Measurements from ENCODE around the gene THSD4. TPM values are rescaled to one million over a fixed set of nuclear protein-coding genes. Genes with fewer than 3 reads are reported as not detected.

The THSD4 gene
- total RNA-seq, 2 experiments from 2014 or later: 0.08 TPM; not detected in 1

DNA sequence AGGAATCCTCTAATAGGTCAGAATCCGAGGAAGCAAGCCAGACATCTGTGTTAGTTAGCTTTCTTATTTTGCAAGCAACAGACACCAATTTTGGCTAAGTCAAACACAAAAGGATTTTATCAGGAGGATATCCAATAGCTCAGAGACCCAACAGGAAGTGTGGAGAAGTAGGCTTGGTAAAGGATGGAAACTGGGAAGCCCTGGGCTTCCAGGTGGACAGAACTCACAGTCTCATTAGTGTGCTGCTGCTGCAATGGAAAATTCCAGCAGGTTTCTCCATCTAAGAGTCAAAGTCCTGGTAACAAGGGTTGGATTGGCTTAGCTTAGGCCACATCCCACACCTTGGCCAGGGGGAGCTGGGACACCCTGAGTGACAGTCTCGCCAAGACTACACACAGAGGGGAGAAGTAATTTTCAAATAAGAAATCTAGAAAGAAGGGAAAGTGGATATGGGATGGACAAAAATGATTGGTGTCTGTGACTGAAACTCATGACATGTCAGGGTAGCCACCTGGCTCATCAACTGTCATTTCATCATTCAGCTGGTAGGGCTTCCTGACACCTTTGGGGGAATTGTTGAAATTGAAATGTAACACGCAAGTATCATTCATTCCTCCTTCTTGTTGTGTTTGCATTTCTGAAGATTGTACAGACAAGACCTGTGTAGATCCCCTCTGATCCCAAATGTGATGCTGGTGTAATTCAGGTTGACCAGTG, 158.6 kb downstream of the THSD4 start:
- Mint-ChIP-seq H3K4me1 (no peaks in the 10 kb centered on the region), H3K36me3 (ENCODE audit: low read depth) (no peaks in the 10 kb centered on the region), H3K27me3 (peaks cover 2% of the 10 kb centered on the region), H3K27ac (no peak overlapping the region), H3K9me3 (no peaks in the 10 kb centered on the region), H3K4me3 (no peak overlapping the region)
- ChIA-PET POLR2A (no interaction called here), CTCF (no interaction called here)
- no peak for DNase-seq

DNA sequence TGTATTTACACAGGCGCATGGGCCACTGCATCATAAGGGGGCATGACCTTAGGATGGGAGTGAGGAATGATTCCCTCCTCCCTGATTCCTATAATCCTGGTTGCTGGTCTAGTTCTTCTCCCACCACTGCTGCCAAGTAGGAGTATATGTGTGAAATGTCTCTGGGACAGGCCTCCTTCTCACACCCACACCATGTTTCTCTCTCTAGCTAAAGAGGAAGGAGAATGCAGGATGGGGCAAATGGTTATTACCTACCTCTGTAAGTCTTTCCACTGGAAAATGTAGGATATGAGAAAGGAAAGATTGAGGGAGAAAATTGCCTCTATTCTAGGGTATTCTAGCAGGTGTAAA, 159.2 kb downstream of the THSD4 start:
- ChIA-PET CTCF (no interaction called here), POLR2A (no interaction called here)
- Mint-ChIP-seq H3K27ac (no peak overlapping the region), H3K9me3 (no peaks in the 10 kb centered on the region), H3K27me3 (peaks cover 4% of the 10 kb centered on the region), H3K4me1 (no peaks in the 10 kb centered on the region), H3K4me3 (no peak overlapping the region), H3K36me3 (ENCODE audit: low read depth) (no peaks in the 10 kb centered on the region)
- DNase-seq: no peak

DNA sequence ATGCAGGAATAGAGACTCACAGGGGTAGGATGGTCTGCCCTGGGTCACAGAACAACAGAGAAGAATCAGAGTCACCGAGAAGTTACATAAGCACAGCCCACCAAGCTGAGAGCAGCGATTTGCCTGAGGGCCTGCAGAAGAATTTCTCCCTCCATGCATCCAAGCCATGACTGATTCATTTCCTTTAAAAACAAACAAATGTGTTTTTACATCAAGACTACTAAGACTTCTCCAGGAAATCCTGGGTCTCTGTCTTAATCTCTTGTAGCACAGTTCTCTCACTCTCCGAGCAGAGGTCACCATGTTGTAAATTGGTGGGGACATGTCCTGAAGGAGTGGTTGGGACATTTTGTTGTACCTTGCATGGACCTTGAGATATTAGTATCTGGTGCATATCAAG, 159.8 kb downstream of the THSD4 start:
- H3K4me3 Mint-ChIP-seq: no peak overlapping the region
- no peaks in the 10 kb centered on the region for H3K36me3 Mint-ChIP-seq (ENCODE audit: low read depth)
- peaks cover 6% of the 10 kb centered on the region for H3K27me3 Mint-ChIP-seq
- H3K9me3 Mint-ChIP-seq: no peaks in the 10 kb centered on the region
- POLR2A ChIA-PET: no interaction called here
- CTCF ChIA-PET: no interaction called here
- DNase-seq: no peak
- no peaks in the 10 kb centered on the region for H3K4me1 Mint-ChIP-seq
- H3K27ac Mint-ChIP-seq: no peak overlapping the region

- Mint-ChIP-seq H3K4me3 (no peak overlapping the region), H3K27me3 (peaks cover 6% of the 10 kb centered on the region), H3K36me3 (ENCODE audit: low read depth) (no peaks in the 10 kb centered on the region), H3K4me1 (no peaks in the 10 kb centered on the region), H3K27ac (no peak overlapping the region), H3K9me3 (no peaks in the 10 kb centered on the region)
- DNase-seq: no peak
- ChIA-PET POLR2A (no interaction called here), CTCF (no interaction called here)
Measured at GRCh38 chr15:71275566-71276335, 160.5 kb downstream of the THSD4 start.

- no peak for DNase-seq
- Mint-ChIP-seq H3K27ac (no peak overlapping the region), H3K4me1 (no peaks in the 10 kb centered on the region), H3K36me3 (ENCODE audit: low read depth) (no peaks in the 10 kb centered on the region), H3K9me3 (no peaks in the 10 kb centered on the region), H3K4me3 (no peak overlapping the region), H3K27me3 (peaks cover 6% of the 10 kb centered on the region)
- ChIA-PET POLR2A (no interaction called here), CTCF (no interaction called here)
Measured at GRCh38 chr15:71276336-71276665, 161.0 kb downstream of the THSD4 start.

GRCh38 chr15:71278989-71279756, 163.9 kb downstream of the THSD4 start:
- Mint-ChIP-seq H3K9me3 (no peaks in the 10 kb centered on the region), H3K27ac (no peak overlapping the region), H3K27me3 (peaks cover 6% of the 10 kb centered on the region), H3K36me3 (ENCODE audit: low read depth) (no peaks in the 10 kb centered on the region), H3K4me1 (no peaks in the 10 kb centered on the region), H3K4me3 (no peak overlapping the region)
- CTCF ChIA-PET: no interaction called here
- DNase-seq: no peak
- POLR2A ChIA-PET: no interaction called here

GRCh38 chr15:71279757-71280141, 164.5 kb downstream of the THSD4 start:
- H3K4me1 Mint-ChIP-seq: no peaks in the 10 kb centered on the region
- POLR2A ChIA-PET: no interaction called here

DNA sequence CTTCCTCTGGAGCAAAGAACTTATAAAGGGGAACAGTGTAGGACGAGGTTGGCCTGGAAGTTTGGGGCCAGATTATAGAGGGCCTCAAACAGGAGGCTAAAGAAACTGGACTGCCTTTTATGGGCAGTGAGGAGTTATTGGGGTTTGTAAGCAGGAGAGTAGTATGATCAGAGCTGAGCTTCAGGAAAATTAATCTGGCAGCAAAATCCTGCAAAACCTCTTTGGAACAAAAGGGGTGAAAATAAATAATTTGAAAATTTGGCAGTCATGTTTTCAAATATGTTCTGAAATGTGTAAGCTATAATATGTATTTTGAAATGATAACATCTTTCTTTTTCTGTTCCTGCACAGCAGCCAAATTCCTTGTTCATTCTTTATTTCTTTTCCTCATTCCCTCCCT, 164.9 kb downstream of the THSD4 start:
- no peaks in the 10 kb centered on the region for H3K9me3 Mint-ChIP-seq
- H3K27ac Mint-ChIP-seq: no peak overlapping the region
- H3K4me3 Mint-ChIP-seq: no peak overlapping the region
- no peaks in the 10 kb centered on the region for H3K4me1 Mint-ChIP-seq
- DNase-seq: no peak
- POLR2A ChIA-PET: no interaction called here
- CTCF ChIA-PET: no interaction called here
- H3K36me3 Mint-ChIP-seq (ENCODE audit: low read depth): no peaks in the 10 kb centered on the region
- peaks cover 6% of the 10 kb centered on the region for H3K27me3 Mint-ChIP-seq

More at GRCh38 chr15:71279757-71280141, 164.5 kb downstream of the THSD4 start:
- Mint-ChIP-seq H3K36me3 (ENCODE audit: low read depth) (no peaks in the 10 kb centered on the region), H3K27me3 (peaks cover 6% of the 10 kb centered on the region), H3K4me3 (no peak overlapping the region), H3K27ac (no peak overlapping the region), H3K9me3 (no peaks in the 10 kb centered on the region)
- DNase-seq: no peak
- CTCF ChIA-PET: no interaction called here

DNA sequence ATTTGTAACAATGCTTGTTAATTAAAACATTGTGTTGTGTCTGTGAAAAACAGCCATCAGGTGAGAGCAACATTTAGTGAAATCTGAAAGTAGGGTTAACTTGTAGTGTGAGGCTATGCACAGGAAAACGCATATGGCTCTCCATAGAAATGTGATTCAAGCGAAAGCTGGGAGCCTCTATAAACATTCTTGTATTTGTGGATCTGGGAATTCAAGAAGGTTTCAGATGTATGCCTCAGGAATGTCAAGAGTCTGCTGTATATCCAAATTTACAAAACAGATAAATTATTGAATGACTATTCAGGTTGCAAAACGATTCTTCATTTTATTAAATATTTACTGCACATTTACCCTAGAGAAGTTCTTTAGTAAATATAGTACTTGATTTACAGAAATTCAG, 166.0 kb downstream of the THSD4 start:
- H3K36me3 Mint-ChIP-seq (ENCODE audit: low read depth): no peaks in the 10 kb centered on the region
- H3K4me3 Mint-ChIP-seq: no peak overlapping the region
- CTCF ChIA-PET: no interaction called here
- POLR2A ChIA-PET: no interaction called here
- no peaks in the 10 kb centered on the region for H3K4me1 Mint-ChIP-seq
- no peaks in the 10 kb centered on the region for H3K9me3 Mint-ChIP-seq
- H3K27me3 Mint-ChIP-seq: peaks cover 6% of the 10 kb centered on the region
- no peak for DNase-seq
- H3K27ac Mint-ChIP-seq: no peak overlapping the region

GRCh38 chr15:71282076-71282475, 166.8 kb downstream of the THSD4 start:
- Mint-ChIP-seq H3K36me3 (ENCODE audit: low read depth) (no peaks in the 10 kb centered on the region), H3K4me1 (no peaks in the 10 kb centered on the region), H3K27ac (no peak overlapping the region), H3K9me3 (no peaks in the 10 kb centered on the region), H3K27me3 (peaks cover 4% of the 10 kb centered on the region), H3K4me3 (no peak overlapping the region)
- ChIA-PET CTCF (no interaction called here), POLR2A (no interaction called here)
- DNase-seq: no peak

DNA sequence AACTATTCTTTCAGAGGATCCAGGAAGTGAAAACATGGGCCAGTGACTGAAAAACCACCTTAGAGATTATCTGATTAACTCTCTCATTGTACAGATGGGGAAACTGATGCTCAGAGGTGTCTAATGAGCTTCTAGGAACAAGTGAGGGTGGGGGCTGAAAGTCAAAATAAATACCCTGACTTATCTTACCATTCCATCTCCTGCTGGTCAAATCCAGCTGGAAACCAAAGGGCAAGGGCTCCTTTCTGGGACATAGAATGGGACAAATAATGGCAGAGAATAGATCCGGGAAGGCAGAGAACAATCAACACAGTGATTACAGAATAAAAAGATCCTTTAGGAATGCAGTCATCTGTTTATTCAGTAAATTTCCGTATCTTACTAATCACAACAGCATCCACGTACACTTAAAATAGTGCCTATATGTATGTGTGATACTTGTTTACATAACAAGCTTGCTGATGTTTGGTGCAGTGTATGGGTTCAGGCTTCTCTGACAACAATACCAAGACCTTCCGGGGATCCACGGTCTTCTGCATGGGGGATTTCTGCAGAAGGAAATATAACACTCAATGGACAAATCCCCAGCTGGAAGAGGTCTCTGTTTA, 173.2 kb downstream of the THSD4 start:
- ChIA-PET POLR2A (interaction anchor here (1.0 kb wide), 1 partner anchor 145 kb away, joined by 3 read pairs; no protein-coding TSS in a partner anchor), CTCF (no interaction called here)
- Mint-ChIP-seq H3K4me1 (peaks cover 14% of the 10 kb centered on the region), H3K4me3 (no peak overlapping the region), H3K36me3 (ENCODE audit: low read depth) (no peaks in the 10 kb centered on the region), H3K27ac (no peak overlapping the region), H3K9me3 (no peaks in the 10 kb centered on the region), H3K27me3 (peaks cover 3% of the 10 kb centered on the region)
- DNase-seq: no peak

DNA sequence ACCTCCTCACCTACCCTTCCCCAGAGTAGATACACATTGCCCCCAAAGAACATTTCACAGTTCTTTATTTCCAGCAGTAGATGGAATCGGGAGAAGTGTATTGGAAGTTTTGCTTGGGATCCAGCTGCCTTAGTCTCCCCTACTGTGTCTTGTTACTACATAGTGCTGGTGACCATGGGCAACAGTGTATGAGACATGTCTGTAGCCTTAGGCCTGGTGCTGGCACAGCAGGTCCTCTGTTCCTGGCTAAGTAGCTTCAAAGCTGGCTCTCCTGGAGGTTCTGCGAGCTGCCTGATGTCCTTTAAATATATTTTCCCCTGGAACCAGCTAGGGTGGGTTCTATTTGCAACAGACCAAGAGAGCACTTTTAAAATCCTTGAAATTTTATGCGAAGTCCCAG, 174.7 kb downstream of the THSD4 start:
- Mint-ChIP-seq H3K27ac (no peak overlapping the region), H3K27me3 (peaks cover 3% of the 10 kb centered on the region), H3K4me3 (no peak overlapping the region), H3K4me1 (peaks cover 15% of the 10 kb centered on the region), H3K36me3 (ENCODE audit: low read depth) (no peaks in the 10 kb centered on the region), H3K9me3 (no peaks in the 10 kb centered on the region)
- ChIA-PET CTCF (no interaction called here), POLR2A (no interaction called here)
- no peak for DNase-seq

DNA sequence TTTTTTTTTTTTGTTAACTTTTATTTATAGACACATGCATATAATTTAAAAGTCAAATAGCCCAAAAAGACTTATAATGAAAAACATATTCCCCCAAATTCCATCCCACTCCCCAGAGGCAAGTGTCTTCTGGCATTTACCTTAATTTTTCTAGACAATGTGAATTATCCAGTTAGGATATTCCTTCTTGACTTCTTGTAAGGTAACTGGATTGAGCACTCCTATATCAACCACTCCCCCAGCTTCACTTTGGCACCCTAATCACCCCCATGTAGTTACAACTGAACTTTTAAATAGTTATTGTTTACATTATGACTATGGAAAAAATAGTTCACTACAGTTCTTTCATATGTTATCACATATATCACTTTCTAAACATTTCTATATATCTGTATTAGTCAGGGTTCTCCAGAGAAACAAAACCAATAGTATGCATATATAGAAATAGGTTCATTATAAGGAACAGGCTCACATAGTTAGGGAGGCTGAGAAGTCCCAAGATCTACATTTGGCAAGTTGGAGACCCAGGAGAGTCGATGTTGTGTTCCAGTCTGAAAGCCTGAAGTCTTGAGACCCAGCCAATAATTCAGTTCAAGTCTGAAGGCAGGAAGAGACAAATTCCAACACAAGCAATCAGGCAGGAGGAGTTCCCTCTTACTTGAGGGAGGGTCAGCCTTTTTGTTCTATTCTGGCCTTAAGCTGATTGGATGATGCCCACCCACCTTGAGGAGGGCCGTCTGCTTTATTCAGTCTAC, 175.8 kb downstream of the THSD4 start:
- Mint-ChIP-seq H3K27me3 (peaks cover 3% of the 10 kb centered on the region), H3K36me3 (ENCODE audit: low read depth) (no peaks in the 10 kb centered on the region), H3K4me3 (no peak overlapping the region), H3K27ac (no peak overlapping the region), H3K9me3 (no peaks in the 10 kb centered on the region), H3K4me1 (peaks cover 22% of the 10 kb centered on the region)
- ChIA-PET POLR2A (no interaction called here), CTCF (no interaction called here)
- no peak for DNase-seq
